KMS-11 (cell line): ENCODE measurements around the gene UCHL3.

Experiments used
- H2AFZ ChIP-seq: fragments of 200-600 bp; sonication (generic); 2 replicates; pipeline ENCODE4 v1.6.1; 2016; ENCODE audit warnings: antibody characterized with exemption, mixed run types, low read depth
- H3K27ac ChIP-seq: fragments of 200-600 bp; sonication (generic); 2 replicates; pipeline ENCODE4 v1.6.1; 2016; ENCODE audit warnings: mild to moderate bottlenecking, mixed run types
- H3K27me3 ChIP-seq: fragments of 200-600 bp; sonication (generic); 2 replicates; pipeline ENCODE4 v1.6.1; 2017; ENCODE audit warnings: mild to moderate bottlenecking, low read depth, mixed run types, moderate library complexity; ENCODE audit not compliant: insufficient read depth
- H3K36me3 ChIP-seq: fragments of 200-600 bp; sonication (generic); 2 replicates; pipeline ENCODE4 v1.6.1; 2017; ENCODE audit warnings: mild to moderate bottlenecking, mixed run types; ENCODE audit not compliant: insufficient read depth
- H3K4me1 ChIP-seq: fragments of 200-600 bp; sonication (generic); 2 replicates; pipeline ENCODE4 v1.6.1; 2016; ENCODE audit warnings: mild to moderate bottlenecking, low read depth, mixed run types; ENCODE audit not compliant: poor library complexity, severe bottlenecking
- H3K4me2 ChIP-seq: fragments of 200-600 bp; sonication (generic); 2 replicates; pipeline ENCODE4 v1.7.0; 2016; ENCODE audit warnings: mild to moderate bottlenecking, mixed run types
- H3K4me3 ChIP-seq: fragments of 200-600 bp; sonication (generic); IDR thresholded peaks from 2 replicates; pipeline ENCODE4 v1.6.1; 2017; ENCODE audit warnings: low read depth, low read length, mixed read lengths; ENCODE audit not compliant: insufficient read depth
- H3K79me2 ChIP-seq: fragments of 200-600 bp; sonication (generic); 2 replicates; pipeline ENCODE4 v1.6.1; 2016; ENCODE audit warnings: low read depth, mixed run types; ENCODE audit not compliant: insufficient read depth
- H3K9ac ChIP-seq: fragments of 200-600 bp; sonication (generic); 2 replicates; pipeline ENCODE4 v1.6.1; 2016; ENCODE audit warnings: mild to moderate bottlenecking, mixed run types
- H4K20me1 ChIP-seq: fragments of 200-600 bp; sonication (generic); 2 replicates; pipeline ENCODE4 v1.6.1; 2016; ENCODE audit warnings: mild to moderate bottlenecking, mixed run types; ENCODE audit not compliant: insufficient read depth
- CTCF ChIP-seq: fragments of 200-600 bp; sonication (generic); conservative IDR thresholded peaks from 2 replicates; pipeline ENCODE4 v1.6.1; 2017; ENCODE audit warnings: low read depth, mild to moderate bottlenecking, antibody characterized with exemption, low read length, moderate library complexity, mixed read lengths

UCHL3 gene

DNA sequence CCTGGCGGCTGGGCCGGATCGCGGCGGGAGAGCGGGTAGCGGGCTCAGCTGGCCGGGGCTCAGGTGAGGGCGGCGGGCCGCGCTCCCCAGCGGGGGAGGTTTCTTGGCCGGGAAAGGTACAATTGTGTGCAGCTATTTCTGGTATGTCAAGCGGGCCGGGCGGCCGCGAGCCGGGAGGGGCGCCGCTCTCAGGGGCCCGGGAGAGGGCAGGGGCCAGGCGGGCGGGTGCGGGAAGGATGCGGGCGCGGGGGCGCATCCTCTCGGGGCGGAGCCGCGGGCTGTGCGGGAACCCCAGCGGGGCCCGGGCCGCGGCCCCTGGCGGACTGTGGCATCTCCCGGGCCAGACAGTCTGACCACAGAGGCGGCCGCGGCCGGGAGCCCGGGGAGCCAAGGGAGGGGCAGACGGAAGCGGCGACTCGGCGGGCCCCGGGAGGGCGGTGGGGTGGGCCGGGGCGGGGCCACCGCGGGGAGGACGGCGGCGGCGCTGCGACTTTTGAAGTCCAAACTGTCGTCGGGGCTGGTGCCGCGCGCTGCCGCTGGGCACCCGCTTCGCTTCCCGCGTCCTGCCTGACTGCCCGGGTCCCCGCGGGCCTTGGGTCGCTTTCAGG, 86.3 kb downstream of the UCHL3 start, which contains the start of gene LMO7:
Gene LMO7 (plus strand): TSS at position 503 of the 608 bp plus-strand sequence. CDS start 328 bp downstream, outside the sequence.
- H3K4me1 ChIP-seq: peaks cover 21% of the 10 kb centered on the region
- no peaks in the 10 kb centered on the region for H3K79me2 ChIP-seq
- H3K27ac ChIP-seq: no peak within 1 kb of the TSS
- H4K20me1 ChIP-seq: no peaks in the 10 kb centered on the region
- no peaks in the 10 kb centered on the region for H3K27me3 ChIP-seq
- TF ChIP-seq CTCF: no peak
- H3K36me3 ChIP-seq: no peaks in the 10 kb centered on the region
- H3K9ac ChIP-seq: peak within 1 kb of the TSS; percentile 62; the same call in 1 of the 2 replicates
- peak within 1 kb of the TSS; percentile 45 for H3K4me2 ChIP-seq
- H3K4me3 ChIP-seq: no peak within 1 kb of the TSS
- H2AFZ ChIP-seq: peak within 1 kb of the TSS; percentile 59

DNA sequence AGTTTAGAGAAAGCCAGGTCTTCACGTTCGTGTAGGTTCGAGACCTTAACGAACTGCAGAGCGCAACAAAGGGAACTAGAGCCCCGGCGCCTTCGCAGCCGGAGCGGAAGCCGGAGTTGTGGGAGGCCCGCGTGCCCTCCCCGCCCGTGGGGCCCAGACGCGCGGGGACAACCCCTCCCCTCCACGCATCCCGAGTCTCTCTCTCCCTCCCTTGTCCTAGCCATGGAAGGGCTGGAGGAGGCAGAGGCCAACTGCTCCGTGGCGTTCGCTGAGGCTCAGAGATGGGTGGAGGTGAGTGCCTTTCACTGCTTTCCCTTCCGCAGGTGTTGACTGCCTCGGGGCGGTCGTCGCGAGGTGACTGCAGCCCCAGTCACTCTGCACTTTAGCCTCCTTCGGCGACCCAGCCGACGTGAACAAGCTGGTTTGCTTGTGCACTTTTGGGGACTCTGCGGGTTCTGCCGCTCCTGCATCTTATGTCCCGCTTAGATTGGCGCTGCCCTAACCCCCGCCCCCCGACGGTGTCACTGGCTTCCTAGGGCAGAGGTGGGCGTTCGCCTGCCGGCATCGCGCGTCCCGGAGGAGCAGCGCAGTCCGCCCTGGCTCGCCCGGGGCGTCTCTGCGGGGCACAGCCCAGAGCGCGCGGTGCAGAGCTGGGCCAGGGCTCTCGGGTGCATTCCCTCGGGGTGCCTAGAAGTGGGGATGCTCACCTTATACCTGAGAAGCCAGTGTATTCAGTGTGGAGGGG, 87.0 kb downstream of the UCHL3 start:
- peaks cover 21% of the 10 kb centered on the region for H3K4me1 ChIP-seq
- peak overlapping the region; percentile 45 for H3K4me2 ChIP-seq
- H3K36me3 ChIP-seq: no peaks in the 10 kb centered on the region
- no peaks in the 10 kb centered on the region for H4K20me1 ChIP-seq
- no peaks in the 10 kb centered on the region for H3K79me2 ChIP-seq
- no peaks in the 10 kb centered on the region for H3K27me3 ChIP-seq
- H2AFZ ChIP-seq: peak overlapping the region; percentile 59
- TF ChIP-seq CTCF: no peak
- H3K4me3 ChIP-seq: no peak overlapping the region
- H3K27ac ChIP-seq: no peak overlapping the region
- peak overlapping the region; percentile 62; the same call in 1 of the 2 replicates for H3K9ac ChIP-seq

GRCh38 chr13:75637181-75637750, 87.7 kb downstream of the UCHL3 start:
- Histone ChIP-seq H3K27me3 (no peaks in the 10 kb centered on the region), H3K4me3 (no peak overlapping the region), H4K20me1 (no peaks in the 10 kb centered on the region)

DNA sequence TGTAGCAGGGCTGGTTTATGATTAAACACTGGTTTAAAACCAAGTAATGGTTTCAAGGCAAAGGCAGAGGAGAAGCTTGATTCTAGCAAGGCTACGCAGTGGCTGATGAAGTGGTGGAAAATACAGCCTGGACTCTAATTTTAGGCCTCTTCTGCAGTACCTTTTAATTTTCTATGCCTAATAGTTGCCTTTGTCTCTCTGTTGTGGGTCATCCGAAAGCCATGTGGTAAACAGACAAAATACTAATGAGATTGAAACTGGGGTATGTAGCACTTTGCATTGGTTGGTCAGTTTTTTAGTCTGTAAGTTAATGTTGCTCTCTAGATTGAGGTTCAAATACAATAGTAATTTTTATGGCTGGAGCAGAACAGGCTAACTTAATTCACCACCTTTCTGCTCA, 89.9 kb downstream of the UCHL3 start:
- no peaks in the 10 kb centered on the region for H3K27me3 ChIP-seq
- no peaks in the 10 kb centered on the region for H3K36me3 ChIP-seq
- H2AFZ ChIP-seq: no peak overlapping the region
- peak overlapping the region; percentile 63; the same call in 1 of the 2 replicates for H3K4me2 ChIP-seq
- H3K79me2 ChIP-seq: no peaks in the 10 kb centered on the region
- H3K9ac ChIP-seq: no peak overlapping the region
- H3K4me3 ChIP-seq: no peak overlapping the region
- no peaks in the 10 kb centered on the region for H4K20me1 ChIP-seq
- no peak for TF ChIP-seq CTCF
- no peak overlapping the region for H3K27ac ChIP-seq
- peaks cover 21% of the 10 kb centered on the region for H3K4me1 ChIP-seq

More at GRCh38 chr13:75637181-75637750, 87.7 kb downstream of the UCHL3 start:
- Histone ChIP-seq H2AFZ (no peak overlapping the region), H3K27ac (no peak overlapping the region), H3K9ac (no peak overlapping the region), H3K4me2 (peak overlapping the region; percentile 24), H3K79me2 (no peaks in the 10 kb centered on the region), H3K36me3 (no peaks in the 10 kb centered on the region), H3K4me1 (peaks cover 21% of the 10 kb centered on the region)
- no peak for TF ChIP-seq CTCF
